AG08395 (cell line): ENCODE measurements around the gene RAPGEF3.

ENCODE experiments used
- DNase-seq: peaks from one replicate; pipeline ENCODE4 v3.0.0; 2012; ENCODE audit warnings: mixed read lengths, low spot score

Gene RAPGEF3

DNA sequence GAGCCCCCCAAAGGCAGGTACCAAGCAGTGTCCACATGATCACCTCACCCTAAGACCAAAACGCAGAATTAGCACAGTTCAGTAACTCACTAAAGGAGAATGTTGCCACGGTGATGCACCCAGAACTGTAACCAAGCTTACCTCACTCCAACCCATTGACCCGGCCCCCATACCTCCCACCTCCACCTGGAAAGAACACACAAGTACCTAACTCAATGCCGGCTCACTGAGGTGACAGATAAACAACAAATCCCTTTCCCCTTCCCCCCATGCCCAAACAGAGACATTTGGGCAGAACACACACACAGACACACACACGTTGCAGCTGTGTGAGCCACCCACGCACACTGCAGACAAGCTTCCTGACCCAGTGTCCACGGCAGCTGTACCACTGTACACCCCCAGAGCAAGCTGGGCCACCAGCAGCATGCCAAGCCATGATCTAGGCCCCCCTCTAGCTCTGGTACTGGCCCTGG, 1.3 kb downstream of the RAPGEF3 start:
- no peak for DNase-seq

DNA sequence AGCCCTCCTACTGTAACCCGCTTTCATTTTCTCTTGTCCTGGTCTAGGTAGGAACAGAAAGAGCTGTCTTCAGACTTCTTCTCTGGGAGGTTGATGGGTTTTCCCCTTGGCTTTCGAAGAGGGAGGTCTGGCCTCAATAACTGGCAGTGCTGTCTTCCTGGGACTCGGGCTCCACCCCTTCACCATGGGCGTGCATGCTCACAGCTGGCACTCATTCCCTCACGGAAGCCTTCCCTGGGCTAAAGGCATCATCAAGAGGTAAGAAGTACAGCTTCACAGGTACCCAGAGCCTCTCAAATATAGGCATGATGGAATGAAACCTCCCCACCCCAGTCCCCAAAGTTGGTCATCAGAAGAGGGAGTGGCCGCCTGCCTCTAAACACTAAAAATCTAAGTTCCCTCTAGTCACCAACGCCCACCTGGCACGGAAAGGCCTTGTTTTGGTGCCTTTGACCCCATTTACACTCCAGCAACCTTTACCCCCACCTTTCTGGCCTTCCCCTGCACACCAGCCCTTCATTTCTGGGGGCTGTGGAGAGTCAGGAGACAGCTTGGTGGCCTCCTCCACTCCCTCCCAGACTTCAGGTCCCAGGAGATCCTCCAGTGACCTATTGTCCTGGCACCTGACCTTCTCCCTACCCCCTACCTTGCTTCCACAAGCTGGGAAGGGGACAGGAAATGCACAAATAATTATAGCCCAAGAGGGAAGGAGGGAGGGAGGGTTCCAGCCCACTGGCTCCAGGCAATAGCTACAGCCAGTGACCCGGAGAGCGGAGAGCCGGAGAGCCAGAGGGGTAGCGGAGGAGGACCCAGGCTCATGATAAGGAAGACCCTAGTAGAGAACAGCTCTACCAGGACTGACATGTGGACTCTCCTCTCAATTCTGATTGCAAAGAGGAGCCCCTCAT, 2.8 kb downstream of the RAPGEF3 start:
- no peak for DNase-seq

DNA sequence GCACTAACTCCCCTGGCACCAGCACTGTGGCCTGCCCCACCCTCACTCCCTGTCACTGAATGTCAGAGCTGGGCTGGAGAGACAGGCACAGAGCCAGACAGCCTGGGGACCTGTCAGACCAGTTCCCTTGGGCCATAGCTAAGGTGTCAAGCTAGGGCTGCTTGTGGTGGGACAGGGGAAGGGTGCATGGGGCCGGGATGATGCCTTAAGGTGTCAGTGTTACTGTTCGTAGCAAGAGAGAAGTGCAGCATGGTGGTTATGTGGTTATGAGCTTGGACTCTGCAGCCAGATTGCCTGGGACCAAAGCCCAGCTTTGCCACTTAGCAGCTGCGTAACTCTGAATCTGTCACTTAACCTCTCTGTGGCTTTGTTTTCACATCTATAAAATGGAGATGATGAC, 3.8 kb downstream of the RAPGEF3 start:
- no peak for DNase-seq

DNA sequence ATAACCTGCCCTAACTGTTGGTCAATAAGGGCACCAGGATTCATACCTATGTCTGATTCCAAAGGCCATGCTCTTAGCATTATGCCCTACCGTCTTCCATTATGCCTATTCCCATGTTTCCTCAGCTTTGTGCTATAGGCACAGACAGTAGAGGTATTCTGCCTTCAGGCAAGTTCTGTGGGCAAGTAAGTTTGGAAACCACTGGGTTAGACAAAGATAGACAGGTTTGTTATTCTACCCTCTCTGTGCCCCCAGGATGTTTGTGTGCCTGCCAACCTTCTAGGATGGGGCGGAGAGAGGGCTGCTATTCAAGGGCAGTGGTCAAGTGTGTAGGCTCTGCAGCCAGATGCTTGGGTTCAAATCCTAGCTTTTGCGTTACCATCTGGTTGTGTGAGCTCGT, 4.6 kb downstream of the RAPGEF3 start:
- DNase-seq, result no peak

DNA sequence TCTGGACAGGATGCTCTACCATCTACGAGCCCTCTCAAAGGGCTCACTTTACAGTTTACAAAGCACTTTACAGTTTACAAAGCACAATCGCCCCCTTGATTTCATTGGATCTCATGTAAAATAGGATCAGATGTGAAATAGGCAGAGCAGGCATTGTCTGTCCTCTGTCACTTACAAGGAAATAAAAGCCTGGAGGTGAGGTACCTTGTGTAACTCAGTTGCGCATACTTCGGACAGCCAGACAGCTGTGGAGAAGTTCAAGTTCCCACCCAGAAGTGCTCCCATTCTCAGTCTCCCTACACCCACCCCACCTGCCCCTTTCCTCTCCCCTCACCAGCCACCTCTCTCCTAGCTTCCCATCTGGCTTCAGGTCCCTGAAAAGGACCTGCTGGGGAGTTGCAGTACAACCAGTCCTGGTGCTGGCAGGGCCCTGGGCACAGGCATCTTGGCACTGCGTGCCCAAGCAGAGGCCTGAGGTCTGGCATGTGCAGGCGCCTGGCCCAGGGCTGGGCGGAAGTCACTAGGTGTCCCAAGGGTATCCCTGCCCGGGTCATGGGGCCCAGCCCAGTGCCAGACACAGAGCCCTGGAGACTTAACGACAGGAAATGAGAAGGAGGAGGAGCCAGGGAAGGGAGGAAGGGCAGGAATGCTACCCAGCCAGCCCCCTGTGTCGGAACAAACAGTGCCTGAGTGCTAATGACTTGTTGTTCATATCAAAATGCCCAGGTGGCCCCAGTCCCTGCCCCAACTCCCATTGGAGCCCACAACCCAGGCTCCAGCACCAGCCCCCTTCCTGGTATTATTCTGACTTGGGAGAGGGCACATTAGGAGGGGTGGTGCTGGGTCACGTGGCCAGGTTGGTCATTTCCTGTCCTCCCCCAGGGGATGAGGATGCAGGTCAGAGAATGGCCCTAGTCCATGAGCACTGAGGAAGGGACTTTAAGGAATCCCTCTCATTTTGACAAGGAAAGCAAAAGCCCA, 5.4 kb downstream of the RAPGEF3 start:
- no peak for DNase-seq

DNA sequence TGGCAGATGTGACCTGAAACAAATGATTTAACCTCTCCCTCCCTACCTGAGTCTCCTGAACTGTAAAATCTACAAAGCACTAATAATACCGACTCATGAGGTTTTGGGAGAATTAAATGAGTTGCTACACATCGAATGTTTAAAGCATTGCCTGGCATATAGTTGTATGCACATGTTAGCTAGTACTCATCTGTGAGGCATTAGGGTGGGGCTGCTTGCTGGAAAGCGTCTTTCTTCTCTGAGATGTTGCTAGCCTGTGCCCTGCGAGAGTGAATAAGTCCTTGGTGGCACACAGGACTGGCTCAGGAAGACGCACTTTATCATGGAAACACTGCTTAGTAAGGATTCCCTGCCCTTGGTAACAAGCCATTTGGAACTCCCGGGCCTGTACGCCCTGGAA, 6.1 kb downstream of the RAPGEF3 start:
- peak; percentile 79 for DNase-seq

DNA sequence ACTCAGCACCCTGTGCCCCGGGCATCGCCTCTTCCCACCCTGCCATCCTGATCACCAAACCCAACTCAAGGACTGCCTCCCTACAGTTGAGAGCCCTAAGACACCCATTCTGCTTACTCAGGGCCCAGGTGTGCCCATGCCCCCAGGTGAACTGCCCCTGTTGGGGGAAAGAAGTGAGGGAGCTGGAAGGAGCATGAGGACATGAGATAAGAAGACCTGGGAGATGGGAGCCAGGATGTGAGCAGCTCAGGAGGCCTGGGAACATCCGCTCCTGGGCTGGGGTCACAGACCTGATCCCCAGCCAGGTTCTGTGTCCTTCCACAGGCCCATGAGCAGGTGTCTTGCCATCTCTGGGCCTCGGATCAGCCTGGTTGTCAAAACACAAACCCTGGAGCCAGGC, 6.6 kb downstream of the RAPGEF3 start:
- DNase-seq, result no peak

DNA sequence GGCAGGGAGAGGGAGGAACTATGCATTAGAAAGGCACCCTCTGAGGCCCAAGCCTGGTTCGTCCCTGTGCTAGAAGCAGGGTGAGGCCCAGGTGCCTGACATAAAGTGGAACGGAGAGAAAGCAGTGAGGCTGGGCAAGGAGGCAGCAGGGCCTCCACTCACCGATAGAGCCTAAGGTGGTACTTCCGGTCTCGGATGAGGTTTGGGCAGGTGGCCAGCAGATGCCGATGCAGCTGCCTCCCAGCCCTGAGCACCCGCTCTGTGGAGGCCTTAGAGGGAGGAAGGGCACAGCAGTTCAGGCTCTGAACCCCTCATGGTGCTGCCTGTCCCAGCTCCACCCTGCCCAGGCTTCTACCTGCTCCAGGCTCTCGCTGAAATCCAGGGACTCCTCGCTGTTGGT, 7.1 kb downstream of the RAPGEF3 start:
- no peak for DNase-seq

DNA sequence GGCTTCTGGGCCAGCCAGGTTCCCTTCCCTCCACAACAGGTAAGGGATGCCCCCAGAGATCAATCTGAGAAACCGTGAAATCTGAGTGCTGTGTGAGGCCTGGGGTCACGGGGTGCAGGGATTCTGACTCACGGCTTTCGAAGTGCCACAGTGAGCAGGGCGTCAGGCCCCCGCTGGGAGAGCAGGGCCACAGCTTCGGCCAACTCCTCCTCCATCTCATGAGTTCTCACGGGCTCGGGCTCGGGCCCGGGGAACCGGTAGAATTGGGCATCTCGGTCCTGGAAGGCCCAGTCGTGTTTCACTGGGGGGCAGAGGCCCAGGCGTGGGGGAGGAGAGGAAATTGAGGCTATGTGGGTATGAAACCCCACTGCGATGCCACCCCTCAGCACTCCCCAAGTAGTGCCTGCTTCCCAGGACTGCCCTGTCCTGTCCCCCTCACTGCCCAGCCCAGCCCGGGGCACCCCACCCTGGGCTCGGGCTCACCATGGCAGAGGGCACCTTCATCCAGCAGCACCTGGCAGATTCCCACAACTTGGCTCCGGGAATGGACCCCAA, 7.7 kb downstream of the RAPGEF3 start:
- DNase-seq, result no peak

DNA sequence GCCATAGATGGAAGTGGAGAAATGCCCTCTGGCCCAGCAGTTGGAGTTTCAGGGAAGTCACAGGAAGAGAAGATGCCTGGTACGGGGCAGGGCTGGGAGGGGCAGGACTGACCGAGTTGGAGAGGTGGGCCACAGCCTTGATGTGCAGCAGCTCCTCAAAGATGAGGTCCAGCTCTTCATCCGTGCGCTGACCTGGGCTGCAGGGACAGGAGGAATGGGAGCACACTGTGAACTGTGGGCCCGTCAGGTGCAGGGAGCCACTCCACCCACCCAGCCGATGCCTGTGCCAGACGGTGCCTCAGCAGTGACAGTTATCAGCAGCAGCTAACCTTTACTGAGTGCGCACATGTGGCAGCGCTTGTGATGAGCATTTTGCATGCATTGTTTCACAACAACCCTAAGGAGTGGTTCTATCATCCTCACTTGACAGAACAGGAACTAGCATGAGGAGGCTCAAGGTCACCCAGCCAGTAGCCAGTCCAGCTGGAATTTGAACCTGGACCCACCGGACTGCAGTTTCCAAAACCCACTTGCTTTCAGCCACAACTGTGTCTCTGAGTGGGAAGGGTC, 8.4 kb downstream of the RAPGEF3 start:
- DNase-seq, result no peak

DNA sequence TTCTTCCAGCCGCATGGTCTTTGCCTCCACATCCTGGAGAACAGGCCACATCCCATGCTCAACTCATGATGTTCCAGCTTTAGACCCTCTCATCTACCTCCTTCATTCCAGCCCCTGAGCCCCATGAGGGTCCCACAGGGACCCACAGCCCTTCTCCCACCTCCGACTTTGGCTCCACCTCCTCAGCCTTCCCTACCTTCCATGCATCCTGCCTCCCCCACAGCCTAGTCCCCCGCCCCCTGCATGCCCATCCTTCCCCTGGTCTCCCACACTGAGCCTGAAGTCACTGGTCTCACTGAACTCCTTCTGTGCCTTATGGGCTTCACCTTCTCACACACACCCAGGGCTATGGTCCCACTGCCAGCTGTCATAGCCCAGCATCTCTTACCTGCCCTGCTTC, 9.8 kb downstream of the RAPGEF3 start:
- no peak for DNase-seq

DNA sequence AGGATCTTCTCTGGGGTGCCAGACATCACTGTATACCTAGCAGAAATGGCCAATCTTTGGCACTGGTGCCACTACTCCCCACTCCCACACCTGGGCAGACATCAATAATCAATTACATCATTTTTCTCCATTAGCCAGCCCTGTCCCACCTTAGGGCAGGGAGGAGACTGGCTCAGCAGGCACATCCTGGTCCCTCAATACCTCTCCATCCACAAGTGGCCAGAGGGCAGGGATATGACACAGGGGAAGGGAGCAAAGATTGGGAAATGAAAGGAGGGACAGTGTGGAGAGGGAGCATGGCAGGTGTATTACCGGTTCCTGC, 10.2 kb downstream of the RAPGEF3 start:
- no peak for DNase-seq

DNA sequence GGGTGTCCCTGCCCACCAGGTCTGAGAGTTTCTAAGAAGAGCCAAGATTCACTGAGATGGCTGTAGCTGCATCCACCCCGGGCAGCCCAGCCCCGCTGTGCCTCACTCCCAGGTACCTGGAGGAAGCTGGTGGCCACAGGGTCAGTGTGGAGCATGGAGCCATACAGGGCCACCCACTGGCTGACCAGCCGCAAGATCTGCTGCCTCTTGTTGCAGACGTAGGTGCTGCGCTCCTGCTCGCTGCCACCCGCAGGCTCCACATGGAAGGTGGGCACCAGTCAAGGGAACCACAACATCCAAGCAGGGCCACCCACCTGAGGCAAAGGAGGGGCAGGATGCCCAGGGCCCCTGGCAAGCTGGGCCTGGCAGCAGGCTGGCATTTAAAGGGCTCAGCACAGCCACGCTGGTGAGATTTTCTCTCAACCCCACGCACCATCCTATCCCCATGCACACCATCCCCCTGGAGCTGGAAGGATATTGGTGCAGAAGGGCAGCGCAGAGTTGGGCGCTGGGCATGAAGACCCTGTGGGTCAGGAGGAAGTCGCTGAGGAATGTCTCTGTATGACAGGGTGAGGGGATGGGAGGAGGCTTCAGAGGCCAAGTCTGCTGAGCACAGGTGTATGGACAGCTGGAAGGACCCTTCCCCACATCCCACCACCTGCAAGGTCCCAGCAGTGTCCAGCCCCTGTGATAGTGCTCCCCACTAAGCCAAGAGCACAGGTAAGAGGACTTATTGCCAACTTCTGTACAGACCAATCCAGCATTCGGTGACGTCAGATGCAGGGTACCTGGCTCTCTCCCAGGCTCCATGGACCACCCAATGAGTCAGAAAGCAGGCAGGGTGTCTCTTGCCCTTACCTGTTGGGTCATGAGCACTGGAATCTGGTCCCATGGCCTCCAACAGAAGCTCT, 10.8 kb downstream of the RAPGEF3 start:
- DNase-seq, result no peak

DNA sequence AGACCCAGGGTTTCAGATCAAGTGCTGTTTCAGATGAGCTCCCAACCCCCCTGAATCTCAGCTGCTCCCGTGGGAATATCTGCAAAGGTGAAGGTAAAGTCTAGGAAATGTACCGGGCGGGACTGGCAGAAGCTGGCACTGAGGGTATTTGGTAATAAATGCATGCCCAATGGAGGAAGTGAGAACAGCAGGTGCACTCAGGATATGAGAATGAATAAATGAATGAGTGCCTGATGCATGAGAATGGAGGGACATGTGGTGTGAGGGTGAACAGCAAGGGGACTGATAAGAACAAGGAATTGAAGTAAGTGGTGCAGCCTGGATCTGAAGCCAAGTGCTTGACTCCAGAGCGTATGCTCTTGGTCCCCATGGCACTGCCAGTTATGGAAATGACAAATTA, 11.6 kb downstream of the RAPGEF3 start:
- no peak for DNase-seq

DNA sequence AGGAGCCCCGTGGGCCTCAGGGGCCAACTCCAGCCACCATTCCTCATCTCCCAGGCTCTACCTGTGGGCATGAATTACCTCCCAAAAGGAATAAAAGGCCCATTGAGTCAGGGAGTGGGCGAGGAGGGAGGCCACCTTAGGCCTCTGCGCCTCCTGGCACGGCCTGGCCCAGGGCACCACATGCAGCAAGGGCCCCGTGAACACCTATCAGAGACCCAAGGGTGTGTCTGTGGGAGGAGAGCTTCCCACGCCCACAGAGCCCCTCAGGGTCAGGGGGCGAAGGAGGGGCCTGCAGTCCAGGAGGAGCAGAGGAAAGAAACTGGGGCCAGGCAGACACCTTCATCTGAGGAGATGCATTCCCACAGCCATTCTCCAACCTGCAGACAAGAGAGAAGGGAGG, 12.2 kb downstream of the RAPGEF3 start:
- no peak for DNase-seq

DNA sequence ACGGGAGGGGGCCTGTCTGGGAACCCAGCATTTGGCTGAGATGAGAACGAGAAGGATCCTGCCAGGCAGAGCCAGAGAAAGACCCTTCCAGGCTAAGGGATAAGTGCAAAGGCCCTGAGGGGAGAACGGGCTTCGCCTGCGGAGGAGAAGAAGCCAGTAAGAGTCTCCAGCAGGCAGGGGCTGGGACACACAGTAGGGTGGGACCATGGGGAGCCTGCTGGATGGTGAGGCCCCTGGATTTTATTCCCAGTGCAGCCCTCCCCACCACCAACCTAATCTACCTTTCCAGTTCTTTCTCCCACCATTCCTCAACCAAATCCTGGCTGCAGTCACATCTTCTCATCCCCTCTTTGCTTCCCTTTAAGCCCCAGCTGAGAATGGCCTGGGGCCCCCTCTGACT, 12.6 kb downstream of the RAPGEF3 start:
- no peak for DNase-seq

DNA sequence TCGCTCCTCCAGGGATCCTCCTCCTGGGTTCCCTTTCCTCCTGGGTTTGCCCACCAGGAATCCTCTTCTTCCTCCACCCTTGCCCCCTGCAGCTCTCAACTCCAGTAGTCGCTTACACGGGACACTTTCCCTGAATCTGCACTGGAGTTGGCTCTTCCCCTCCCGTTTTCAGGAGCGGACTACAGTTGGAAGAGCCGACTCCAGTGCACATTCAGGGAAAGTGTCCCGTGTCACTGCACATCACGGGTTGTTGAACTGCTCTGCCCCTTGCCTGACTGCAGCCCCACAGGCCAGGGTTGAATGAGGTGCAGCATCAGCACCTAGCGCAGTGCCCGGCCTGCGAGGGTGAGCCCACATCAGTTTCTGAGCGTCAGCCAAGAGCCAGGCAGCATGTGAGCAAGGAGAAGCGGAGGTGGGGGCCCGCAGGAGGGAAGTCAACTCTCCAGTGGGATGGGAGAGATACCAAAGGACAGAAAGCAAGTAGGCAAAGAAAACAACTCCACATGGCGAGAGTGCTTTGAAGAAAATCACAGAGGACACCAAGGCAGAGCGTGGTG, 13.1 kb downstream of the RAPGEF3 start:
- no peak for DNase-seq

DNA sequence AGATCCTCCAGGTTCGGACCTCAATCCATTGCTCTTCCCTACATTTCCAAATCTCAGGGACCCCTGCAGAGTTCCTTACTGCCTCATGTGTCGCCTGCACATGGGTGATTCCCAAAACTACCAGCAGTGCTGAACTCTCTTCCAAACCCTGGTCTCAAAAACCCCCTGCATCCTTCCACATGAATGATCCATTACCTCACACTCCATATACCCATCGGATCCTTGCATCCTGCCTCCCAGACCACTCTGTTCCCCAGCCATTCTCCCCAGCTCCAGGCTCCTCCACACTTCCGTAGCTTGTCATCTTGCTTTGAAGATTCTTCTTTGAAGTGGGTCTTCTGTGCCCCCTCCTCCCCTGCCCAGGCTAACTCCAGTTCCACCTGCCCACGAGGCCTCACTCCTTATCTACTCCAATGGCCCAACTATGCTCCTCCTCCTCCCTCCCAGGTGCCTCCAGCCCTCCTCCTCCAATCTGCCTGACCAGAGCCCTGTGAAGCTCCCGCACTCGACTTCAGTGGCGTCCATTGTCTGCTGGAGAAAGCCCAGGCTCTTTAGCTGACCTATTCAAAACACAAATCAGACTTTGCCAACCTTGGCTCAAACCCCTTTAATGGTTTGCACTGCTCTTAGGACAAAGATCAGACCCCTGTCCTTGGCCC, 13.8 kb downstream of the RAPGEF3 start:
- no peak for DNase-seq

DNA sequence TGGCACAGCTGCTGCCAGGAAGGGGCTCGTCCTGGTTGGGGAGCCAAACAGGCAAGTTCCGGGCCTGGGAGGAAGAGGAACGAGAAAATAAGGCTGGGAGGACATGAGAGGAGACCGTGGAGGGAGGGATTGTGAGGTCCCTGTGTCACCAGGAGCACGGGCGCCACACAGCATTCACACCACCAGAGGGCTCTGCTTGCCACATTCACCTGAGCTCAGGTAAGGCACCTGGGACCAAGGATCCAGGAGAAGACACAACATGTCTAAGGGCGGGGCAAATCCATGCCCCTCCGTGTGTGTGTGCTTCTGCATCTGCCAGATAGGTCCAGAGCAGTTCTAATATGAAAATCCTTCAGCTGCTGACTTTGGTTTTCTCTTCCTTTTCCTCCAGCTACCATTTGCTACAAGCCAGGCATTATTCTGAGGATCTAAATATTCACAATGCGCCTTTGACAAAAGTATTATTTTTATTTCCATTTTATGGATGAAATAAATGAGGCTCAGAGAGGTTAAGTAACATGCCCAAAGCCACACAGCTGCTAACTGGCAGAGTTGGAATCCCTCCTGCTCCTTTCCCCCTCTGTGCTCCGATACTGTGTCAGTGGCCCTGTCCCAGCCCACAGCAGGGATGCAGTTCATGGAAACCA, 14.6 kb downstream of the RAPGEF3 start:
- DNase-seq, result no peak

DNA sequence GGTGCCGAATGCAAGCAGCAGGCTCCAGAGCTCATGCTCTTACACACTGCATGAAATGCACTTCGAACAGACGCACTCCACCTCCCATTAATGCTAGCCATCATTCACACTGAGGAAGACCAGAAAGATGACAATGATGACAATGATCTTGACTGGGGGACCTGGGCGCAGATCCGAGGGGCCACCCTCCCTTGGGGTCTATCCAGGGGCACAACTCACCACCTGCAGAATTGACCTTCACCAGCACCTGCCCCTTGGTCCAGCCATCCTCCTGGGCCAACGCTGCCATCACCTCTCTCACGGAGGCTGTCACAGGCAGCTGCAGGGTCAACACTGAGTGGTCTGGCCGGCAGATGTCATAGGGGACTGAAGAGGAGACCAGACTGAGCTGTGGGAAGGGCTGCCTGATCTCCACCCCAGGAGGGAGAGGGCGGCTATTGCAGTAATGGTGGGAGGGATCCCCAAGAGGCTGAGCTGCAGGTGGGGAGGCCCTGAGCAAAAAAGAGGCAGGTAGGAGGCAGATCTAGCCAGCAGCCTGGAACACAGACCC, 15.3 kb downstream of the RAPGEF3 start:
- no peak for DNase-seq
